Measurements from ENCODE around the gene MRGPRX2.
A peak's percentile ranks its signal among the peaks of the same experiment; 100 is the strongest.

MRGPRX2 gene

GRCh38 chr11:19060629-19061028, at the start of gene MRGPRX2:
Gene MRGPRX2, minus strand, starts transcription at chr11:19060717. Its CDS starts 4,315 bp downstream, at chr11:19056402.
- no peak for DNase-seq

GRCh38 chr11:19110295-19110694, 49.8 kb upstream of the MRGPRX2 start:
- DNase-seq: no peak

- no peak for DNase-seq
Observed at GRCh38 chr11:19107125-19107524, 46.6 kb upstream of the MRGPRX2 start.

GRCh38 chr11:19105011-19105410, 44.5 kb upstream of the MRGPRX2 start:
- no peak for DNase-seq

GRCh38 chr11:19102521-19102900, 42.0 kb upstream of the MRGPRX2 start:
- no peak for DNase-seq

GRCh38 chr11:19101796-19102520, 41.4 kb upstream of the MRGPRX2 start:
- DNase-seq: no peak

- no peak for DNase-seq
Observed at GRCh38 chr11:19100885-19101284, 40.4 kb upstream of the MRGPRX2 start.

- no peak for DNase-seq
Observed at GRCh38 chr11:19099093-19099492, 38.6 kb upstream of the MRGPRX2 start.

GRCh38 chr11:19094859-19095258, 34.3 kb upstream of the MRGPRX2 start:
- no peak for DNase-seq

GRCh38 chr11:19093976-19094375, 33.5 kb upstream of the MRGPRX2 start:
- no peak for DNase-seq

GRCh38 chr11:19092850-19093249, 32.3 kb upstream of the MRGPRX2 start:
- no peak for DNase-seq

GRCh38 chr11:19092342-19092741, 31.8 kb upstream of the MRGPRX2 start:
- DNase-seq: no peak

GRCh38 chr11:19091366-19091765, 30.8 kb upstream of the MRGPRX2 start:
- no peak for DNase-seq

GRCh38 chr11:19089421-19089820, 28.9 kb upstream of the MRGPRX2 start:
- DNase-seq: no peak

- no peak for DNase-seq
Observed at GRCh38 chr11:19088791-19089190, 28.3 kb upstream of the MRGPRX2 start.

GRCh38 chr11:19087658-19088057, 27.1 kb upstream of the MRGPRX2 start:
- no peak for DNase-seq

- DNase-seq: no peak
Observed at GRCh38 chr11:19084661-19085315, 24.3 kb upstream of the MRGPRX2 start.

GRCh38 chr11:19083166-19083565, 22.6 kb upstream of the MRGPRX2 start:
- DNase-seq: no peak

- DNase-seq: no peak
Observed at GRCh38 chr11:19080579-19080993, 20.1 kb upstream of the MRGPRX2 start.

GRCh38 chr11:19079643-19080440, 19.3 kb upstream of the MRGPRX2 start:
- DNase-seq: no peak

- DNase-seq: no peak
Observed at GRCh38 chr11:19077965-19078364, 17.4 kb upstream of the MRGPRX2 start.

GRCh38 chr11:19076744-19077589, 16.4 kb upstream of the MRGPRX2 start:
- DNase-seq: peak; percentile 35

- no peak for DNase-seq
Observed at GRCh38 chr11:19075636-19076035, 15.1 kb upstream of the MRGPRX2 start.

All from activated CD4-positive, alpha-beta T cell treated with anti-CD3 and anti-CD28 coated beads for 1 hour (primary cell).